Esophagus muscularis mucosa (tissue), 4 donors: ENCODE results near the gene OR6K2. TPM values are rescaled to one million over a fixed set of nuclear protein-coding genes. Genes with fewer than 3 reads are reported as not detected.

Experiments
- DNase-seq: peaks from one replicate; pipeline ENCODE4 v3.0.0-alpha.2; 2017; ENCODE audit errors: extremely low spot score
- H3K27ac ChIP-seq, 4 donors: fragments of 200-600 bp; sonication (generic); replicated peaks in 1 of 4; 1 replicate in 3 of 4; 2 replicates in 1 of 4; pipeline ENCODE4 v1.5.1; 2016 to 2019; ENCODE audit warnings: mild to moderate bottlenecking in 1 of 4
- H3K27me3 ChIP-seq, 4 donors: fragments of 200-600 bp; sonication (generic); one replicate each; pipeline versions ENCODE4 v1.5.1 to v1.6.0; 2016 to 2019
- H3K36me3 ChIP-seq, 4 donors: fragments of 200-600 bp; sonication (generic); one replicate each; pipeline ENCODE4 v1.5.1; 2016 to 2019
- H3K4me1 ChIP-seq, 4 donors: fragments of 200-600 bp; sonication (generic); one replicate each; pipeline ENCODE4 v1.5.1; 2016 to 2019
- H3K4me3 ChIP-seq, 4 donors: fragments of 200-600 bp; sonication (generic); 1 replicate in 2 of 4; 2 replicates in 2 of 4; pipeline ENCODE4 v1.5.1; 2016 to 2019; ENCODE audit warnings: mild to moderate bottlenecking in 4 of 4, moderate library complexity in 1 of 4
- H3K9me3 ChIP-seq, 4 donors: fragments of 200-600 bp; sonication (generic); 1 replicate in 3 of 4; 2 replicates in 1 of 4; pipeline ENCODE4 v1.5.1; 2016 to 2019
- EP300 ChIP-seq: sonication (generic); formaldehyde crosslinking; IDR thresholded peaks from one replicate; pipeline ENCODE4 v1.6.1; 2017; ENCODE audit warnings: antibody characterized with exemption
- POLR2A ChIP-seq: fragments of 450-650 bp; IDR thresholded peaks from one replicate; pipeline ENCODE4 v1.6.1; 2017; ENCODE audit warnings: antibody characterized with exemption, moderate library complexity, mild to moderate bottlenecking, low read depth
- POLR2AphosphoS5 ChIP-seq, 2 donors: sonication (generic); formaldehyde crosslinking; IDR thresholded peaks; one replicate each; pipeline ENCODE4 v1.6.1; 2017; ENCODE audit warnings: antibody characterized with exemption in 2 of 2
- WGBS: methylation state at CpG from one replicate; pipeline ENCODE4 v1.1.5; 2018; 5-methylcytosine and 5-hydroxymethylcytosine counted together
- intact Hi-C: fragments of 100-400 bp; cut with DNase I; formaldehyde crosslinking; loops from one replicate; pipeline ENCODE4 v1.15.1; 2023
- total RNA-seq, 4 donors: library from RNA; depleted of rRNA; stranded (reverse); fragments of >200 nt; gene quantifications; one replicate each; pipeline versions ENCODE4 v1.1.0 to v1.2.1, GENCODE V29; 2016
- TF ChIP-seq, protein P1 (sequence below), 3 experiments: fragments of 200-600 bp in 2 of 3; fragments of 450-650 bp in 1 of 3; sonication (generic) in 2 of 3; IDR thresholded peaks; one replicate each; pipeline ENCODE4 v1.5.1; 2017 to 2019; ENCODE audit warnings: antibody characterized with exemption in 3 of 3, mild to moderate bottlenecking in 2 of 3, moderate library complexity in 1 of 3

OR6K2 gene
- total RNA-seq, 4 donors from 2014 or later: not detected

- peaks cover 0 to 4% (median 0%) of the 10 kb centered on the region in 4 donors for H3K27me3 ChIP-seq
- no peaks in the 10 kb centered on the region for H3K4me1 ChIP-seq
- no peak for TF ChIP-seq POLR2A
- TF ChIP-seq, protein P1, sequence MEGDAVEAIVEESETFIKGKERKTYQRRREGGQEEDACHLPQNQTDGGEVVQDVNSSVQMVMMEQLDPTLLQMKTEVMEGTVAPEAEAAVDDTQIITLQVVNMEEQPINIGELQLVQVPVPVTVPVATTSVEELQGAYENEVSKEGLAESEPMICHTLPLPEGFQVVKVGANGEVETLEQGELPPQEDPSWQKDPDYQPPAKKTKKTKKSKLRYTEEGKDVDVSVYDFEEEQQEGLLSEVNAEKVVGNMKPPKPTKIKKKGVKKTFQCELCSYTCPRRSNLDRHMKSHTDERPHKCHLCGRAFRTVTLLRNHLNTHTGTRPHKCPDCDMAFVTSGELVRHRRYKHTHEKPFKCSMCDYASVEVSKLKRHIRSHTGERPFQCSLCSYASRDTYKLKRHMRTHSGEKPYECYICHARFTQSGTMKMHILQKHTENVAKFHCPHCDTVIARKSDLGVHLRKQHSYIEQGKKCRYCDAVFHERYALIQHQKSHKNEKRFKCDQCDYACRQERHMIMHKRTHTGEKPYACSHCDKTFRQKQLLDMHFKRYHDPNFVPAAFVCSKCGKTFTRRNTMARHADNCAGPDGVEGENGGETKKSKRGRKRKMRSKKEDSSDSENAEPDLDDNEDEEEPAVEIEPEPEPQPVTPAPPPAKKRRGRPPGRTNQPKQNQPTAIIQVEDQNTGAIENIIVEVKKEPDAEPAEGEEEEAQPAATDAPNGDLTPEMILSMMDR (IDR thresholded peaks at IDR 0.05): no peak
- TF ChIP-seq POLR2AphosphoS5 (IDR thresholded peaks at IDR 0.05): no peak
- TF ChIP-seq EP300: no peak
- intact Hi-C loops: no loop called here
- no peak overlapping the region for H3K27ac ChIP-seq
- whole genome bisulfite sequencing: 83% methylated on average over 1 of the region's 1 CpG
- H3K36me3 ChIP-seq: no peaks in the 10 kb centered on the region
- no peak for DNase-seq
- no peaks in the 10 kb centered on the region for H3K9me3 ChIP-seq
- H3K4me3 ChIP-seq: no peak overlapping the region
Measured at GRCh38 chr1:158716335-158716734, 15.9 kb upstream of the OR6K2 start.

- WGBS: 30% methylated on average over 1 of the region's 1 CpG
- Histone ChIP-seq H3K4me3 (no peak overlapping the region), H3K9me3 (no peaks in the 10 kb centered on the region), H3K27me3 (peaks cover 0 to 4% (median 0%) of the 10 kb centered on the region in 4 donors), H3K36me3 (no peaks in the 10 kb centered on the region), H3K4me1 (no peaks in the 10 kb centered on the region), H3K27ac (no peak overlapping the region)
- TF ChIP-seq POLR2AphosphoS5 (IDR thresholded peaks at IDR 0.05) (no peak), POLR2A (no peak), EP300 (no peak)
- TF ChIP-seq, protein P1 (IDR thresholded peaks at IDR 0.05): no peak
- no peak for DNase-seq
- intact Hi-C loops: no loop called here
Measured at GRCh38 chr1:158714754-158715153, 14.3 kb upstream of the OR6K2 start.

- Histone ChIP-seq H3K9me3 (no peaks in the 10 kb centered on the region), H3K4me3 (no peak overlapping the region), H3K36me3 (no peaks in the 10 kb centered on the region), H3K27ac (no peak overlapping the region), H3K27me3 (peaks cover 0 to 4% (median 0%) of the 10 kb centered on the region in 4 donors), H3K4me1 (no peaks in the 10 kb centered on the region)
- DNase-seq: no peak
- 62% methylated on average over 4 of the region's 4 CpGs for WGBS
- intact Hi-C loops: no loop called here
- no peak for TF ChIP-seq EP300
- TF ChIP-seq, protein P1 (IDR thresholded peaks at IDR 0.05): no peak
- no peak for TF ChIP-seq POLR2A
- TF ChIP-seq POLR2AphosphoS5 (IDR thresholded peaks at IDR 0.05): no peak
Measured at GRCh38 chr1:158711098-158711497, 10.6 kb upstream of the OR6K2 start.

DNA sequence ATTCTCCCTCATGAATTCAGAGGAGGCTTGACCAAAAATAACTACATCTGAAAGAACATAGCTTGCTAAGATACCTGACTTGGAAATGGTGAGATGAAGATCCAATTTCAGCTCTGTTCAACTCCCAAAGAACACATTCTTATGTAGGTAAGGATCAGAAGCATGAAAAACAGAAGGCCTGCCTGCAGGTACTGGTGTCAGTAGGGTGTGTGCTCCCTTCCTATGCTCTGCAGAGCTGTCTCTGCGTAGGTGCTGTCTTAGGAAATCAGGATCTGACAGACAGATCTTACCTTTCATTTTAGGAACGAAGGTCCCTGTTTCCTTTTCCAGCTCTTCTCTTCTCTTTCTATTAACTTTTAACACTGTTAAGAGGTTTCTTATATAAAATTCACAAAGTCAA is 5.6 kb upstream of the OR6K2 start:
- Histone ChIP-seq H3K4me1 (no peaks in the 10 kb centered on the region), H3K4me3 (no peak overlapping the region), H3K27ac (no peak overlapping the region), H3K36me3 (no peaks in the 10 kb centered on the region), H3K27me3 (no peaks in the 10 kb centered on the region), H3K9me3 (no peaks in the 10 kb centered on the region)
- intact Hi-C loops: no loop called here
- TF ChIP-seq POLR2AphosphoS5 (IDR thresholded peaks at IDR 0.05) (no peak), POLR2A (no peak), EP300 (no peak)
- TF ChIP-seq, protein P1 (IDR thresholded peaks at IDR 0.05): no peak
- no peak for DNase-seq
- 62% methylated on average over 2 of the region's 2 CpGs for WGBS

DNA sequence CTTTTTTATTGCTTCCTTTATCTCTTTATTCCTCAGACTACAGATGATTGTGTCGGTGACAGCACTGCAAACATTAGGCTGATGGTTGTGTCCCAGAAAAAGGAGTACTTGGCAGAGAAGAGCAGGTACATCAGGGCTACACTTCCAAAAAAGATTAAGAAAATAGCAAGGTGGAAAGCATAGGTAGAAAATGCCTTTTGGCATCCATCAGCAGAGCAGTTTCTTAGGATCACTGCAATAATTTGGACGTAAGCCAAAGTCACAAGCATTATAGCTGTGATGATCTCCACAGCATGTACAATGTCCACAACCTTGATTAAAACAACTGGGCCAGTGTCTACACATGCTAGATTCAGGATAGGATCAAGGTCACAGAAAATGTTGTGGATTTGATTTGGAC is 5.9 kb downstream of the OR6K2 start:
- no peaks in the 10 kb centered on the region for H3K36me3 ChIP-seq
- WGBS: 74% methylated on average over 2 of the region's 2 CpGs

More for the DNA sequence above, 5.9 kb downstream of the OR6K2 start:
- TF ChIP-seq, protein P1 (IDR thresholded peaks at IDR 0.05): no peak
- TF ChIP-seq POLR2A: no peak
- TF ChIP-seq POLR2AphosphoS5 (IDR thresholded peaks at IDR 0.05): no peak
- no peak for TF ChIP-seq EP300
- H3K27ac ChIP-seq: no peak overlapping the region
- no peaks in the 10 kb centered on the region for H3K27me3 ChIP-seq
- intact Hi-C loops: no loop called here
- no peak overlapping the region for H3K4me3 ChIP-seq
- no peak for DNase-seq
- H3K4me1 ChIP-seq: no peaks in the 10 kb centered on the region
- H3K9me3 ChIP-seq: no peaks in the 10 kb centered on the region
